Natural killer cell (primary cell): ENCODE results near the gene PLSCR3. TPM values are rescaled to one million over a fixed set of nuclear protein-coding genes. Genes with fewer than 3 reads are reported as not detected.

Experiments used
- ATAC-seq, 3 donors: fragments of 150-1000 bp in 2 of 3; fragments of 200-7000 bp in 1 of 3; cut with Tn5 transposase; 1 replicate in 1 of 3; 2 replicates in 2 of 3; pipeline ENCODE4 v1.10.0; 2021; ENCODE audit warnings: mild to moderate bottlenecking in 2 of 3, moderate library complexity in 2 of 3
- DNase-seq, 2 donors: peaks; one replicate each; pipeline versions ENCODE4 v3.0.0 to v3.0.0-alpha.2; 2013 to 2021; ENCODE audit warnings: mixed read lengths in 1 of 2
- H3K27ac ChIP-seq: one replicate; pipeline ENCODE4 v1.5.1; 2013; ENCODE audit warnings: mild to moderate bottlenecking, low read length
- H3K27me3 ChIP-seq: one replicate; pipeline ENCODE4 v1.6.1; 2013; ENCODE audit warnings: low read length; ENCODE audit not compliant: control insufficient read depth, insufficient read depth
- H3K36me3 ChIP-seq: one replicate; pipeline ENCODE4 v1.6.1; 2013; ENCODE audit warnings: low read length; ENCODE audit not compliant: control insufficient read depth, insufficient read depth
- H3K4me1 ChIP-seq: one replicate; pipeline ENCODE4 v1.6.1; 2013; ENCODE audit warnings: low read length; ENCODE audit not compliant: control insufficient read depth, insufficient read depth
- H3K4me3 ChIP-seq: one replicate; pipeline ENCODE4 v1.5.1; 2013; ENCODE audit warnings: low read length
- H3K9me3 ChIP-seq: one replicate; pipeline ENCODE4 v1.6.1; 2013; ENCODE audit warnings: low read length; ENCODE audit not compliant: control insufficient read depth, insufficient read depth
- H3K27ac Mint-ChIP-seq, 2 donors: one replicate each; pipeline ENCODE4 v1.8.0; 2022; ENCODE audit warnings: mild to moderate bottlenecking in 2 of 2, mixed read lengths in 2 of 2, moderate library complexity in 1 of 2
- H3K27me3 Mint-ChIP-seq, 2 donors: one replicate each; pipeline ENCODE4 v1.8.0; 2022; ENCODE audit warnings: low read depth in 2 of 2, mixed read lengths in 2 of 2
- H3K36me3 Mint-ChIP-seq: one replicate; pipeline ENCODE4 v1.8.0; 2022; ENCODE audit warnings: mixed read lengths
- H3K4me1 Mint-ChIP-seq, 2 donors: one replicate each; pipeline ENCODE4 v1.8.0; 2022; ENCODE audit warnings: mixed read lengths in 2 of 2
- H3K4me3 Mint-ChIP-seq: one replicate; pipeline ENCODE4 v1.8.0; 2022; ENCODE audit warnings: mild to moderate bottlenecking, moderate library complexity, mixed read lengths
- H3K9me3 Mint-ChIP-seq, 2 donors: one replicate each; pipeline ENCODE4 v1.8.0; 2022; ENCODE audit warnings: mixed read lengths in 2 of 2
- CTCF ChIP-seq: fragments of 200-600 bp; IDR thresholded peaks from one replicate; pipeline ENCODE4 v1.8.0; 2022; ENCODE audit warnings: antibody characterized with exemption
- WGBS: methylation state at CpG from one replicate; pipeline ENCODE4 v1.1.7; 2013; ENCODE audit warnings: missing lambda C conversion rate; ENCODE audit not compliant: insufficient coverage; 5-methylcytosine and 5-hydroxymethylcytosine counted together
- intact Hi-C: fragments of 100-400 bp; cut with micrococcal nuclease; formaldehyde crosslinking; loops from one replicate; pipeline ENCODE4 v1.14.2; 2022
- total RNA-seq, 4 donors: library from RNA; stranded (reverse); fragments of 120-200 nt in 1 of 4; gene quantifications; one replicate each; pipeline versions ENCODE4 v1.2.3 to v1.2.4, GENCODE V29; 2013 to 2022

PLSCR3 gene
- total RNA-seq, 3 donors from 2014 or later (not counting 1 experiment from before 2014, with no cell fraction given), result 38.2 to 57.8 (median 47.0) TPM

GRCh38 chr17:7383371-7383741 lies 11.0 kb downstream of the PLSCR3 start:
- Mint-ChIP-seq H3K9me3 (no peaks in the 10 kb centered on the region), H3K4me3 (peak overlapping the region; percentile 45), H3K36me3 (peaks cover 10% of the 10 kb centered on the region), H3K27ac (no peak overlapping the region), H3K27me3 (peaks cover 30 to 35% of the 10 kb centered on the region in 2 donors), H3K4me1 (peaks cover 0 to 11% of the 10 kb centered on the region in 2 donors)
- TF ChIP-seq CTCF, result no peak
- peaks cover 22% of the 10 kb centered on the region for H3K4me1 ChIP-seq
- peaks cover 4% of the 10 kb centered on the region for H3K36me3 ChIP-seq
- no peak overlapping the region for H3K4me3 ChIP-seq
- no peak for DNase-seq
- no peak overlapping the region for H3K27ac ChIP-seq
- intact Hi-C loops, result no loop called here
- ATAC-seq, result no peak
- 93% methylated on average over 11 of the region's 11 CpGs for WGBS
- peaks cover 27% of the 10 kb centered on the region for H3K27me3 ChIP-seq
- H3K9me3 ChIP-seq, result no peaks in the 10 kb centered on the region

GRCh38 chr17:7382901-7383300 lies 11.4 kb downstream of the PLSCR3 start:
- Mint-ChIP-seq H3K4me1 (peaks cover 0 to 11% of the 10 kb centered on the region in 2 donors), H3K9me3 (no peaks in the 10 kb centered on the region), H3K27ac (no peak overlapping the region), H3K4me3 (peak overlapping the region; percentile 55), H3K36me3 (peaks cover 10% of the 10 kb centered on the region), H3K27me3 (peaks cover 30 to 38% of the 10 kb centered on the region in 2 donors)
- no peak overlapping the region for H3K27ac ChIP-seq
- intact Hi-C loops, result no loop called here
- H3K4me3 ChIP-seq, result no peak overlapping the region
- H3K36me3 ChIP-seq, result no peaks in the 10 kb centered on the region
- peaks cover 22% of the 10 kb centered on the region for H3K4me1 ChIP-seq
- TF ChIP-seq CTCF, result no peak
- no peaks in the 10 kb centered on the region for H3K9me3 ChIP-seq
- peaks cover 27% of the 10 kb centered on the region for H3K27me3 ChIP-seq
- 99% methylated on average over 10 of the region's 10 CpGs for WGBS
- no peak for DNase-seq
- ATAC-seq, result no peak

GRCh38 chr17:7380855-7381683 lies 13.3 kb downstream of the PLSCR3 start, which contains the start of gene TNK1:
TNK1 (plus strand) TSS chr17:7381089; CDS start chr17:7382927, 1,838 bp downstream.
- no peak for ATAC-seq
- H3K36me3 Mint-ChIP-seq, result peaks cover 10% of the 10 kb centered on the region
- H3K4me3 Mint-ChIP-seq, result no peak within 1 kb of the TSS
- no peak for DNase-seq
- Histone ChIP-seq H3K27me3 (peaks cover 27% of the 10 kb centered on the region), H3K9me3 (no peaks in the 10 kb centered on the region), H3K36me3 (no peaks in the 10 kb centered on the region), H3K4me1 (peaks cover 22% of the 10 kb centered on the region), H3K27ac (no peak within 1 kb of the TSS), H3K4me3 (no peak within 1 kb of the TSS)
- TF ChIP-seq CTCF, result no peak
- 10% methylated on average over 51 of the region's 52 CpGs for WGBS
- H3K27ac Mint-ChIP-seq, result no peak within 1 kb of the TSS
- no peaks in the 10 kb centered on the region for H3K9me3 Mint-ChIP-seq
- peaks cover 30 to 48% of the 10 kb centered on the region in 2 donors for H3K27me3 Mint-ChIP-seq
- intact Hi-C loops, result no loop called here
- H3K4me1 Mint-ChIP-seq, result peaks cover 0 to 11% of the 10 kb centered on the region in 2 donors
